Smooth muscle cell (in vitro differentiated cells): ENCODE data around the gene SGF29. TPM values are rescaled to one million over a fixed set of nuclear protein-coding genes. Genes with fewer than 3 reads are reported as not detected.
"Not testable (repeated sequence)": the region's sequence is repeated elsewhere in the genome, so short reads cannot be mapped to it uniquely, and the experiment has no call there.

ENCODE experiments used
- DNase-seq: peaks from one replicate; lab custom pipeline; 2025; ENCODE audit not compliant: unreplicated experiment; lab: John Stamatoyannopoulos, UW
- H2AFZ ChIP-seq: fragments of 200-600 bp; sonication (generic); 2 replicates; pipeline ENCODE4 v1.6.0; 2016; ENCODE audit warnings: antibody characterized with exemption, low read depth, mild to moderate bottlenecking
- H3F3A ChIP-seq: fragments of 200-600 bp; sonication (generic); 2 replicates; pipeline ENCODE4 v1.6.0; 2017; ENCODE audit warnings: antibody characterized with exemption, low read depth
- H3K27ac ChIP-seq: fragments of 200-600 bp; sonication (generic); 2 replicates; pipeline ENCODE4 v1.5.1; 2016; ENCODE audit warnings: low read depth, mild to moderate bottlenecking
- H3K27me3 ChIP-seq: fragments of 200-600 bp; sonication (generic); 2 replicates; pipeline ENCODE4 v1.6.1; 2016; ENCODE audit warnings: low read depth, mild to moderate bottlenecking
- H3K36me3 ChIP-seq: fragments of 200-600 bp; sonication (generic); 2 replicates; pipeline ENCODE4 v1.5.1; 2016; ENCODE audit warnings: low read depth
- H3K4me1 ChIP-seq: fragments of 200-600 bp; sonication (generic); 2 replicates; pipeline ENCODE4 v1.5.1; 2016; ENCODE audit warnings: low read depth
- H3K4me2 ChIP-seq: fragments of 200-600 bp; sonication (generic); 2 replicates; pipeline ENCODE4 v1.6.0; 2016; ENCODE audit warnings: mild to moderate bottlenecking
- H3K4me3 ChIP-seq: fragments of 200-600 bp; sonication (generic); 2 replicates; pipeline ENCODE4 v1.5.1; 2016; ENCODE audit warnings: mild to moderate bottlenecking
- H3K79me2 ChIP-seq: fragments of 200-600 bp; sonication (generic); 2 replicates; pipeline ENCODE4 v1.6.0; 2016; ENCODE audit warnings: low read depth, mild to moderate bottlenecking
- H3K9ac ChIP-seq: fragments of 200-600 bp; sonication (generic); 2 replicates; pipeline ENCODE4 v1.6.0; 2016; ENCODE audit warnings: low read depth
- H3K9me3 ChIP-seq: fragments of 200-600 bp; sonication (generic); replicated peaks from 2 replicates; pipeline ENCODE4 v1.5.1; 2016; ENCODE audit warnings: low read depth
- H4K20me1 ChIP-seq: fragments of 200-600 bp; sonication (generic); 2 replicates; pipeline ENCODE4 v1.6.0; 2016; ENCODE audit warnings: low read depth
- WGBS: methylation state at CpG from one replicate; pipeline ENCODE4 v1.1.7; 2016; ENCODE audit warnings: low lambda C conversion rate; 5-methylcytosine and 5-hydroxymethylcytosine counted together
- polyA plus RNA-seq: library from polyadenylated mRNA; unstranded; fragments of >200 nt; fragmentation: Nextera tagmentation; extraction: Ambion mirVana; gene quantifications from 2 replicates; pipeline ENCODE4 v1.2.1, GENCODE V29; 2016
- total RNA-seq: library from RNA; depleted of rRNA; stranded (reverse); fragments of >200 nt; gene quantifications from 2 replicates; pipeline ENCODE4 v1.2.3, GENCODE V29; 2014

Gene SGF29
- total and polyA plus RNA-seq, 2 experiments from 2014 or later = 5.7 to 9.4 TPM

DNA sequence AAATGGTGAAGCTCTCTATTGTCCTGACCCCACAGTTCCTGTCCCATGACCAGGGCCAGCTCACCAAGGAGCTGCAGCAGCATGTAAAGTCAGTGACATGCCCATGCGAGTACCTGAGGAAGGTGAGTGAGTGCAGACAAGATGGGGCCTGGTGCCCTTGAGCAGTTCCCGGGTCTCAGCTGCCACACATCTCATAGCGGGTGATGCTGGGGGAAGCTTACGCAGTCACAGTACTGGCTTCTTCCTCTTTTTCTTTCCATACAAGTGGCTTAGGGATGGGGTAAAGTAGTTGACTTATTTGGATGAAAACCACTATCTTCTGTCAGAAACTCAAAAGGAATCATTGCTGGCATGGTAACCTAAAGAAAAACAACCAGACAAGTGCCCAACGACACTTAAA lies 84.6 kb downstream of the SGF29 start:
- H3K79me2 ChIP-seq, DNase-seq, H3K27ac ChIP-seq, H3K36me3 ChIP-seq, H3K9ac ChIP-seq, H2AFZ ChIP-seq, H3K4me3 ChIP-seq, H3K9me3 ChIP-seq, H3K4me1 ChIP-seq, H3F3A ChIP-seq, H4K20me1 ChIP-seq, H3K27me3 ChIP-seq, H3K4me2 ChIP-seq: not testable (repeated sequence)
- WGBS = 85% methylated on average over 4 of the region's 5 CpGs

DNA sequence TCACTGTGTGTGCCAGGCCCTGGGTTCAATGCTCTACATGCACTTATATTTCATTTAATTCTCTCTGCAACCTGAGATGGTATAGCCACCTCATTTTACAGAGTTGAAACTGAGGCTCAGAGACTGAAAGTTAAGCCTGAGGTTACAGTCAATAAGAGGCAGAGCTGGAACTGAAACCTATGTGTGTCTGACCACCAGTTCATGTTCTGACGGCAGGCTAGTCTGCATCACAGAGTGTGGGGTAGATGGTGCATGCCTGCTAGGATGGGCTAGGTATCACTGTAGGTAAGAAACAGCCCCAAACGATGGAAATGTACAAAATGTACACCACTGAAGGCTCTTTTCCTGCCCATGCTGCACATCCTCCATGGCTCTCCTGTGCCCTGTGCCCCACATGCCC lies 86.2 kb downstream of the SGF29 start:
- not testable (repeated sequence) for H3K4me1 ChIP-seq, H3K27me3 ChIP-seq, H3K36me3 ChIP-seq, H2AFZ ChIP-seq, H3K9me3 ChIP-seq, H3K79me2 ChIP-seq, H3K4me3 ChIP-seq, H3K27ac ChIP-seq, H3K9ac ChIP-seq, H3F3A ChIP-seq, DNase-seq, H4K20me1 ChIP-seq, H3K4me2 ChIP-seq
- WGBS = 82% methylated on average over 2 of the region's 2 CpGs

Other genes with a start within 250 kb of the SGF29 start
- gene NPIPB6, start 190.4 kb upstream of the SGF29 start, total RNA-seq = 0.22 and 0.54 TPM in 2 replicates
- 0.17 and 0.95 TPM in 2 replicates for gene NPIPB6, start 190.4 kb upstream of the SGF29 start, polyA plus RNA-seq
- gene EIF3CL, start 150.1 kb upstream of the SGF29 start, total RNA-seq = 86.8 and 89.3 TPM in 2 replicates
- not detected in 2 replicates for gene EIF3CL, start 150.1 kb upstream of the SGF29 start, polyA plus RNA-seq
- not detected in 2 replicates for gene NPIPB7, start 81.6 kb upstream of the SGF29 start, total RNA-seq
- not detected in 2 replicates for gene NPIPB7, start 81.6 kb upstream of the SGF29 start, polyA plus RNA-seq
- 10.5 and 15.3 TPM in 2 replicates for gene CLN3, start 61.8 kb upstream of the SGF29 start, total RNA-seq
- gene CLN3, start 61.8 kb upstream of the SGF29 start, polyA plus RNA-seq = 19.6 and 30.9 TPM in 2 replicates
- not detected in 2 replicates for gene APOBR, start 59.3 kb upstream of the SGF29 start, total RNA-seq
- gene APOBR, start 59.3 kb upstream of the SGF29 start, polyA plus RNA-seq = not detected in 2 replicates
- not detected in 2 replicates for gene IL27, start 47.1 kb upstream of the SGF29 start, total RNA-seq
- gene IL27, start 47.1 kb upstream of the SGF29 start, polyA plus RNA-seq = not detected in 2 replicates
- gene NUPR1, start 14.9 kb upstream of the SGF29 start, total RNA-seq = 0.40 and 0.67 TPM in 2 replicates
- 9.9 and 22.2 TPM in 2 replicates for gene NUPR1, start 14.9 kb upstream of the SGF29 start, polyA plus RNA-seq
- not detected in 2 replicates for gene SULT1A2, start 43.1 kb downstream of the SGF29 start, total RNA-seq
- not detected in 2 replicates for gene SULT1A2, start 43.1 kb downstream of the SGF29 start, polyA plus RNA-seq
- gene SULT1A1, start 56.1 kb downstream of the SGF29 start, total RNA-seq = 0.09 TPM in 1 of 2 replicates, not detected in the other
- gene SULT1A1, start 56.1 kb downstream of the SGF29 start, polyA plus RNA-seq = 0.72 and 1.3 TPM in 2 replicates
- not detected in 2 replicates for gene NPIPB8, start 84.1 kb downstream of the SGF29 start, total RNA-seq
- 0.58 TPM in 1 of 2 replicates, not detected in the other for gene NPIPB8, start 84.1 kb downstream of the SGF29 start, polyA plus RNA-seq
- gene EIF3C, start 157.5 kb downstream of the SGF29 start, total RNA-seq = 53.7 and 54.7 TPM in 2 replicates
- gene EIF3C, start 157.5 kb downstream of the SGF29 start, polyA plus RNA-seq = 277 and 320 TPM in 2 replicates
- gene NPIPB9, start 197.9 kb downstream of the SGF29 start, total RNA-seq = 2.6 and 3.7 TPM in 2 replicates
- 0.32 and 0.91 TPM in 2 replicates for gene NPIPB9, start 197.9 kb downstream of the SGF29 start, polyA plus RNA-seq